ENCODE data around the gene ZMYM4.

- TF ChIP-seq EZH2phosphoT487 (IDR thresholded peaks at IDR 0.05; ENCODE audit: insufficient read depth, low read depth) (no peak), EZH2 (IDR thresholded peaks at IDR 0.05; ENCODE audit: insufficient read depth, poor library complexity, severe bottlenecking) (no peak)
These were observed 175.9 kb downstream of the ZMYM4 start for GRCh38 chr1:35444519-35444774.

Data from GM23248 (cell line).